COLO829 (cell line): ENCODE data around the gene PPP1CB.

Experiments
- DNase-seq: peaks from one replicate; pipeline ENCODE4 v3.0.0; 2012; ENCODE audit warnings: low spot score

PPP1CB gene

GRCh38 chr2:28745876-28746275 is 5.8 kb upstream of the PPP1CB start:
- DNase-seq, result no peak

GRCh38 chr2:28746429-28747111 is 5.1 kb upstream of the PPP1CB start:
- no peak for DNase-seq

- DNase-seq, result no peak
Observed at GRCh38 chr2:28747714-28748113, 3.9 kb upstream of the PPP1CB start.

GRCh38 chr2:28748176-28748575 is 3.5 kb upstream of the PPP1CB start:
- DNase-seq, result no peak

GRCh38 chr2:28748941-28749340 is 2.7 kb upstream of the PPP1CB start:
- DNase-seq, result no peak

- DNase-seq, result no peak
Observed at GRCh38 chr2:28749526-28749925, 2.1 kb upstream of the PPP1CB start.

GRCh38 chr2:28750316-28751251 is 1.0 kb upstream of the PPP1CB start:
- no peak for DNase-seq

- no peak for DNase-seq
Observed at GRCh38 chr2:28751956-28752630, 463 bp downstream of the PPP1CB start.

- DNase-seq, result no peak
Observed at GRCh38 chr2:28752631-28753376, 1.2 kb downstream of the PPP1CB start.

- DNase-seq, result no peak
Observed at GRCh38 chr2:28754321-28754720, 2.7 kb downstream of the PPP1CB start.

- DNase-seq, result no peak
Observed at GRCh38 chr2:28755421-28755820, 3.8 kb downstream of the PPP1CB start.

- no peak for DNase-seq
Observed at GRCh38 chr2:28758459-28758858, 6.8 kb downstream of the PPP1CB start.

GRCh38 chr2:28761420-28761819 is 9.8 kb downstream of the PPP1CB start:
- peak; percentile 19 for DNase-seq

- no peak for DNase-seq
Observed at GRCh38 chr2:28764909-28765711, 13.5 kb downstream of the PPP1CB start.

- no peak for DNase-seq
Observed at GRCh38 chr2:28766070-28766469, 14.4 kb downstream of the PPP1CB start.

GRCh38 chr2:28767337-28767736 is 15.7 kb downstream of the PPP1CB start:
- DNase-seq, result no peak

- DNase-seq, result no peak
Observed at GRCh38 chr2:28768422-28768821, 16.8 kb downstream of the PPP1CB start.

- DNase-seq, result no peak
Observed at GRCh38 chr2:28768952-28769351, 17.3 kb downstream of the PPP1CB start.

- no peak for DNase-seq
Observed at GRCh38 chr2:28772351-28772750, 20.7 kb downstream of the PPP1CB start.

GRCh38 chr2:28776471-28776870 is 24.8 kb downstream of the PPP1CB start:
- DNase-seq, result no peak

GRCh38 chr2:28778392-28778791 is 26.8 kb downstream of the PPP1CB start:
- no peak for DNase-seq
